GM12892 (cell line): ENCODE data around the gene MACROD2.

Experiments used
- POLR2A ChIP-seq: IDR thresholded peaks from 2 replicates; pipeline ENCODE4 v1.6.1; 2011; ENCODE audit warnings: low read depth, low read length, control low read depth
- POLR2AphosphoS5 ChIP-seq: IDR thresholded peaks from 2 replicates; pipeline ENCODE4 v1.6.1; 2011; ENCODE audit warnings: low read depth, low read length, control low read depth
- TAF1 ChIP-seq: IDR thresholded peaks from 2 replicates; pipeline ENCODE4 v1.6.1; 2011; ENCODE audit warnings: low read depth, mild to moderate bottlenecking, control low read depth, low read length, borderline replicate concordance

GRCh38 chr20:14235355-14235754, 240.0 kb downstream of the MACROD2 start:
- TF ChIP-seq POLR2AphosphoS5 (no peak), TAF1 (no peak), POLR2A (no peak)
